Trophoblast cell (in vitro differentiated cells and primary cell): Measurements from ENCODE around the gene RBM45.

ENCODE experiments used
- DNase-seq, 2 donors: peaks; one replicate each; pipeline ENCODE4 v3.0.0-alpha.2; 2016
- H2AFZ ChIP-seq: 2 replicates; pipeline ENCODE4 v1.6.1; 2013; ENCODE audit warnings: low read length, moderate library complexity, mild to moderate bottlenecking; ENCODE audit not compliant: insufficient read depth, poor library complexity
- H2AK5ac ChIP-seq: 2 replicates; pipeline ENCODE4 v1.6.1; 2013; ENCODE audit warnings: mild to moderate bottlenecking, low read length
- H2BK120ac ChIP-seq: 2 replicates; pipeline ENCODE4 v1.6.1; 2013; ENCODE audit warnings: low read length, mild to moderate bottlenecking, moderate library complexity; ENCODE audit not compliant: insufficient read depth, poor library complexity
- H2BK12ac ChIP-seq: 2 replicates; pipeline ENCODE4 v1.6.1; 2013; ENCODE audit warnings: mild to moderate bottlenecking, low read length, moderate library complexity
- H2BK5ac ChIP-seq: 2 replicates; pipeline ENCODE4 v1.6.1; 2013; ENCODE audit warnings: low read length, low read depth, moderate library complexity, mild to moderate bottlenecking; ENCODE audit not compliant: poor library complexity
- H3K14ac ChIP-seq: 2 replicates; pipeline ENCODE4 v1.6.1; 2013; ENCODE audit warnings: mild to moderate bottlenecking, low read length
- H3K18ac ChIP-seq: 2 replicates; pipeline ENCODE4 v1.6.1; 2013; ENCODE audit warnings: mild to moderate bottlenecking, low read length
- H3K23ac ChIP-seq: 2 replicates; pipeline ENCODE4 v1.6.1; 2013; ENCODE audit warnings: low read length
- H3K27ac ChIP-seq: 2 replicates; pipeline ENCODE4 v1.5.1; 2013; ENCODE audit warnings: low read depth, mild to moderate bottlenecking, inconsistent platforms, low read length, moderate library complexity
- H3K27me3 ChIP-seq: 2 replicates; pipeline ENCODE4 v1.6.1; 2013; ENCODE audit warnings: inconsistent platforms, mild to moderate bottlenecking, low read length, moderate library complexity; ENCODE audit not compliant: insufficient read depth
- H3K36me3 ChIP-seq, 2 experiments: 1 replicate in 1 of 2; 2 replicates in 1 of 2; pipeline ENCODE4 v1.6.1; 2013; ENCODE audit warnings: low read length in 2 of 2, mild to moderate bottlenecking in 2 of 2, moderate library complexity in 1 of 2; ENCODE audit not compliant: insufficient read depth in 2 of 2, control insufficient read depth in 1 of 2
- H3K4ac ChIP-seq: 2 replicates; pipeline ENCODE4 v1.6.1; 2013; ENCODE audit warnings: low read depth, mild to moderate bottlenecking, low read length, moderate library complexity
- H3K4me1 ChIP-seq, 2 experiments: 1 replicate in 1 of 2; 2 replicates in 1 of 2; pipeline ENCODE4 v1.6.1; 2013; ENCODE audit warnings: low read length in 2 of 2, mild to moderate bottlenecking in 2 of 2, moderate library complexity in 1 of 2; ENCODE audit not compliant: insufficient read depth in 2 of 2, control insufficient read depth in 1 of 2
- H3K4me2 ChIP-seq: 2 replicates; pipeline ENCODE4 v1.6.1; 2013; ENCODE audit warnings: inconsistent platforms, mild to moderate bottlenecking, low read length, moderate library complexity
- H3K4me3 ChIP-seq: 2 replicates; pipeline ENCODE4 v1.5.1; 2013; ENCODE audit warnings: mild to moderate bottlenecking, low read depth, low read length, inconsistent platforms
- H3K79me1 ChIP-seq: one replicate; pipeline ENCODE4 v1.6.1; 2013; ENCODE audit warnings: low read length
- H3K79me2 ChIP-seq: 2 replicates; pipeline ENCODE4 v1.6.1; 2013; ENCODE audit warnings: low read length, mild to moderate bottlenecking; ENCODE audit not compliant: control insufficient read depth, insufficient read depth, poor library complexity
- H3K9ac ChIP-seq: 2 replicates; pipeline ENCODE4 v1.6.1; 2013; ENCODE audit warnings: mild to moderate bottlenecking, low read length
- H3K9me3 ChIP-seq: 2 replicates; pipeline ENCODE4 v1.6.1; 2013; ENCODE audit warnings: low read depth, mild to moderate bottlenecking, control low read depth, inconsistent platforms, low read length; ENCODE audit not compliant: insufficient read depth
- H4K12ac ChIP-seq: 2 replicates; pipeline ENCODE4 v1.6.1; 2013; ENCODE audit warnings: low read depth, mild to moderate bottlenecking, low read length, moderate library complexity
- H4K8ac ChIP-seq: 2 replicates; pipeline ENCODE4 v1.6.1; 2013; ENCODE audit warnings: low read depth, mild to moderate bottlenecking, low read length, moderate library complexity
- H4K91ac ChIP-seq: one replicate; pipeline ENCODE4 v1.6.1; 2013; ENCODE audit warnings: low read depth, mild to moderate bottlenecking, low read length, moderate library complexity
- WGBS: extraction: QIAGEN DNeasy Blood & Tissue Kit; methylation state at CpG from one replicate; pipeline ENCODE4 v1.1.7; 2013; ENCODE audit warnings: missing lambda C conversion rate; ENCODE audit not compliant: insufficient read length, insufficient coverage; ENCODE audit errors: extremely low coverage; 5-methylcytosine and 5-hydroxymethylcytosine counted together

Gene RBM45

DNA sequence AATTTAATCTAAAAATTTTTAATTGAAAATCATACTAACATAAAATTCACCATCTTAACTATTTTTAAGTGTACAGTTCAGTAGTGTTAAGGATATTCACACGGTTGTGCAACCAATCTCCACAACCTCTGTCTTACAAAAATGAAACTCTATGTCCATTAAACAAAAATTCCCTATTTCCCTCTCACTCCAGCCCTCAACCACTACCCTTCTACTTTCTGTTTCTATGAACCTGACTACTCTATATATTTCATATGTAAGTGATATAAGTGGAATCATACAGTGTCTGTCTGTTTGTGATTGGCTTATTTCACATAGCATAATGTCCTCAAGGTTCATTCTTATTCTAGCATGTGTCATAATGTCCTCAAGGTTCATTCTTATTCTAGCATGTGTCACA lies 47.7 kb downstream of the RBM45 start:
- Histone ChIP-seq H3K23ac (no peak overlapping the region), H2BK12ac (no peak overlapping the region), H3K4ac (no peak overlapping the region), H3K9me3 (no peaks in the 10 kb centered on the region), H2BK120ac (no peak overlapping the region), H3K27ac (no peak overlapping the region), H2AK5ac (no peak overlapping the region), H3K4me1 (no peaks in the 10 kb centered on the region), H2AFZ (no peak overlapping the region), H4K8ac (no peak overlapping the region), H3K4me2 (no peak overlapping the region), H3K27me3 (no peaks in the 10 kb centered on the region), H3K4me3 (no peak overlapping the region), H3K18ac (no peak overlapping the region), H4K91ac (no peak overlapping the region), H3K79me2 (no peaks in the 10 kb centered on the region), H3K79me1 (no peaks in the 10 kb centered on the region), H3K14ac (no peak overlapping the region), H2BK5ac (no peak overlapping the region), H3K9ac (no peak overlapping the region), H3K36me3 (no peaks in the 10 kb centered on the region), H4K12ac (no peak overlapping the region)
- no CpG with 5 or more reads among the region's 1 CpG for WGBS
- DNase-seq: no peak

DNA sequence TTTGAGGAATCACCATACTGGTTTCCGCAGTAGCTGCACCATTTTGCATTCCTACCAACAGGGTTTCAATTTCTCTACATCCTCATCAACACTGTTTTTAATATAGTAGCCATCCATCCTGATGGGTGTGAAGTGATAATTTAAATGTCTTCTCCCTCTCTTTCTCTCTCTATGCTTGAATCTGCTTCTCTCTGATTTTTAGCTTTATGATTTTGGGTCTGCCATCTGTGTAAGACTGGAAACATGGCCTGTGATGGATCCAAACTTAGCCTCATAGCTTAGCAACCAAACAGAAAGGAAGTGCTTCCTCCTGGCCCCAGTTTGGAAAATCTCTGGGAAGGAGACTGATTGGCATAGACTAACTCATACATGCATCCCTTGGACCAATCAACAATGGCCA lies 48.4 kb downstream of the RBM45 start:
- H2BK12ac ChIP-seq: no peak overlapping the region
- no peaks in the 10 kb centered on the region for H3K79me1 ChIP-seq
- H4K91ac ChIP-seq: no peak overlapping the region

DNA sequence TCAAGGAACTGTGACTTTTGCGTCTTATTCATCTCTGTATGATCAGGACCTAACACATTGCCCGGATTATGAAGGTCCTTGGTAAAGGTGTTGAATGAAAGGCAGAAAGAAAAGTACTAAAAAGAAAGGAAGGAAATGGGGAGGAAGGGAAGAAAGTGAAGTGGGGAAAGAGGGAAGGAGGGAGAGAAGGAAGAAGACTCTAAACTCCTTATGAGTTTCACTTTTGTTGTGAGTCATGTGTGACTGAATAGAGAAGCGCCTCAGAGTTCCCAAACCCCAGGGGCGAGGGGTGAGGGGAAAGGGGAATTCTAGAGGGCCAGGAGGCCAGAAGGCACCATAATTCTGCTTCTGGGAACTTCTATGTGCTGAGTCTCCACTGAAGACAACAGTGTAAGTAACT lies 51.2 kb downstream of the RBM45 start:
- no peak overlapping the region for H3K18ac ChIP-seq
- no peak overlapping the region for H2BK120ac ChIP-seq
- WGBS: no CpG with 5 or more reads among the region's 4 CpGs
- H3K4me3 ChIP-seq: no peak overlapping the region
- H2BK12ac ChIP-seq: no peak overlapping the region
- H4K12ac ChIP-seq: no peak overlapping the region
- no peaks in the 10 kb centered on the region for H3K27me3 ChIP-seq
- H3K36me3 ChIP-seq: no peaks in the 10 kb centered on the region
- no peak overlapping the region for H3K14ac ChIP-seq
- DNase-seq: no peak
- no peak overlapping the region for H2BK5ac ChIP-seq
- no peak overlapping the region for H4K8ac ChIP-seq
- H3K79me2 ChIP-seq: no peaks in the 10 kb centered on the region
- H2AK5ac ChIP-seq: no peak overlapping the region
- no peaks in the 10 kb centered on the region for H3K4me1 ChIP-seq
- H3K79me1 ChIP-seq: no peaks in the 10 kb centered on the region
- no peak overlapping the region for H3K27ac ChIP-seq
- no peak overlapping the region for H3K23ac ChIP-seq
- no peaks in the 10 kb centered on the region for H3K9me3 ChIP-seq
- no peak overlapping the region for H4K91ac ChIP-seq
- no peak overlapping the region for H2AFZ ChIP-seq
- H3K4me2 ChIP-seq: no peak overlapping the region
- no peak overlapping the region for H3K4ac ChIP-seq
- no peak overlapping the region for H3K9ac ChIP-seq

More for the DNA sequence above, 48.4 kb downstream of the RBM45 start:
- Histone ChIP-seq H3K4me2 (no peak overlapping the region), H3K36me3 (no peaks in the 10 kb centered on the region), H4K12ac (no peak overlapping the region), H2AFZ (no peak overlapping the region), H3K27ac (no peak overlapping the region), H3K9ac (no peak overlapping the region), H3K9me3 (no peaks in the 10 kb centered on the region), H2BK5ac (no peak overlapping the region), H3K4me3 (no peak overlapping the region), H4K8ac (no peak overlapping the region), H2AK5ac (no peak overlapping the region), H3K79me2 (no peaks in the 10 kb centered on the region), H3K14ac (no peak overlapping the region), H3K23ac (no peak overlapping the region), H3K4me1 (no peaks in the 10 kb centered on the region), H3K27me3 (no peaks in the 10 kb centered on the region), H3K18ac (no peak overlapping the region), H2BK120ac (no peak overlapping the region), H3K4ac (no peak overlapping the region)
- WGBS: no CpG with 5 or more reads among the region's 1 CpG
- DNase-seq: no peak

DNA sequence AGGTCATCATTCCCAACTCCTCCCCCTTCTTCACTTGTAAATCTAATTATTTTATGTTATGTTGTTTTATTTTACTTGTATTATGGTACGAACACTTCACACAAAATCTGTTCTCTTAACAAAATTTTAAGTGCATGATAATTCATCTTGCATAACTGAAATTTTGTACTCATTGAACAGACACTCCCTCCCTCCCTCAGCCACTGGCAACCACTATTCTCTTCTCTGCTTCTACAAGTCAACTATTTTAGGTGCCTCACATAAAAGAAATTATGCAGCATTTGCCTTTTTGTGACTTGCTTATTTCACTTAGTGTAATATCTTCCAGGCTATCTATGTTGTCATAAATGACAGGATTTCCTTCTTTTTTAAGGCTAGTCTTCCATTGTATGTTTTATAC lies 51.7 kb downstream of the RBM45 start:
- Histone ChIP-seq H2AFZ (no peak overlapping the region), H2AK5ac (no peak overlapping the region), H3K18ac (no peak overlapping the region), H3K4me1 (no peaks in the 10 kb centered on the region), H4K8ac (no peak overlapping the region), H3K4ac (no peak overlapping the region), H3K9me3 (no peaks in the 10 kb centered on the region), H3K79me1 (no peaks in the 10 kb centered on the region), H4K91ac (no peak overlapping the region), H2BK12ac (no peak overlapping the region), H3K36me3 (no peaks in the 10 kb centered on the region), H3K27ac (no peak overlapping the region), H3K9ac (no peak overlapping the region), H3K27me3 (no peaks in the 10 kb centered on the region), H2BK120ac (no peak overlapping the region), H3K23ac (no peak overlapping the region), H3K14ac (no peak overlapping the region), H4K12ac (no peak overlapping the region), H3K4me2 (no peak overlapping the region), H3K79me2 (no peaks in the 10 kb centered on the region), H2BK5ac (no peak overlapping the region), H3K4me3 (no peak overlapping the region)
- no peak for DNase-seq
- no CpG with 5 or more reads among the region's 1 CpG for WGBS
